Measurements from ENCODE around the gene BCL3. TPM values are rescaled to one million over a fixed set of nuclear protein-coding genes. Genes with fewer than 3 reads are reported as not detected.
"Not testable (repeated sequence)": the region's sequence is repeated elsewhere in the genome, so short reads cannot be mapped to it uniquely, and the experiment has no call there.

The BCL3 gene
- polyA plus RNA-seq, 1 donor, result 60.2 TPM

DNA sequence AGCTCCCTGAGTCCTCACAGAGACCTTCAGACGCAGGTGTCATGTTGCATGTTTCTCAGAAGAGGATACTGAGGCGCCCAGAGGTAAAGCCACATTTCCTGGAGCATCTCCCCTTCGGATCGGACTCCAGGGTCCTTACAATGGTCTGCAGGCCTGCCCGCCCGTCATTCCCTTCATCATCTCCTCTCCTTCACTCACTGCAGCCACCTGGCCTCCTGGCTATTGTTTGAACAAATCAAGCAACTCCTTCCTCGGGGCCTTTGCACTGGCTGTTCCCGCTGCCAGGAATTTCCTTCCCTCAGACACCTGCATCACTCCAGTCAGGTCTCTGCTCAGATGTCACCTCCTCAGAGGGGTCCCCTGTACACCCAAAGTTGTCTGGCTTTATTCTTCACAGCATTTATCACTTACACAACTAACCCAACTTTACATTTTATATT is 29.2 kb upstream of the BCL3 start:
- DNase-seq, result no peak
- no peaks in the 10 kb centered on the region for H3K27me3 ChIP-seq (ENCODE audit: control insufficient read depth, insufficient read depth, low read length)
- WGBS (ENCODE audit: insufficient coverage, low lambda C conversion rate), result 94% methylated on average over 2 of the region's 8 CpGs
- H3K4me1 ChIP-seq (ENCODE audit: control insufficient read depth, insufficient read depth, low read length), result peaks cover 32% of the 10 kb centered on the region
- peaks cover 6% of the 10 kb centered on the region for H3K9me3 ChIP-seq (ENCODE audit: control insufficient read depth, low read depth, low read length)
- no peaks in the 10 kb centered on the region for H3K36me3 ChIP-seq (ENCODE audit: control insufficient read depth, insufficient read depth, low read length)
- H3K27ac ChIP-seq (ENCODE audit: low read length), result no peak overlapping the region
- no peak overlapping the region for H3K4me3 ChIP-seq (ENCODE audit: low read length)

DNA sequence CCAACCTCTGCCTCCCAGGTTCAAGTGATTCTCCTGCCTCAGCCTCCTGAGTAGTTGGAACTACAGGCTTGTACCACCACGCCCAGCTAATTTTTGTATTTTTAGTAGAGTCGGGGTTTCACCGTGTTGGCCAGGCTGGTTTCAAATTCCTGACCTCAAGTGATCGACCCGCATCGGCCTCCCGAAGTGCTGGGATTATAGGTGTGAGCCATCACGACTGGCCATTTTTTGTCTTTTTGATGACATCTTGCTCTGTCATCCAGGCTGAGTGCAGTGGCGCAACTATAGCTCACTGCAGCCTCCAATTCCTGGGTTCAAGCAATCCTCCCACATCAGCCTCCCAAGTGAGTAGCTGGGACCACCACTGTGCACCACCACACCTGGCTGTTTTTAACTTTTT is 28.1 kb upstream of the BCL3 start:
- no CpG with 5 or more reads among the region's 9 CpGs for WGBS (ENCODE audit: insufficient coverage, low lambda C conversion rate)
- H3K4me1 ChIP-seq (ENCODE audit: control insufficient read depth, insufficient read depth, low read length), result peaks cover 41% of the 10 kb centered on the region
- not testable (repeated sequence) for DNase-seq; H3K4me3 ChIP-seq (ENCODE audit: low read length); H3K27me3 ChIP-seq (ENCODE audit: control insufficient read depth, insufficient read depth, low read length); H3K27ac ChIP-seq (ENCODE audit: low read length); H3K36me3 ChIP-seq (ENCODE audit: control insufficient read depth, insufficient read depth, low read length); H3K9me3 ChIP-seq (ENCODE audit: control insufficient read depth, low read depth, low read length)

DNA sequence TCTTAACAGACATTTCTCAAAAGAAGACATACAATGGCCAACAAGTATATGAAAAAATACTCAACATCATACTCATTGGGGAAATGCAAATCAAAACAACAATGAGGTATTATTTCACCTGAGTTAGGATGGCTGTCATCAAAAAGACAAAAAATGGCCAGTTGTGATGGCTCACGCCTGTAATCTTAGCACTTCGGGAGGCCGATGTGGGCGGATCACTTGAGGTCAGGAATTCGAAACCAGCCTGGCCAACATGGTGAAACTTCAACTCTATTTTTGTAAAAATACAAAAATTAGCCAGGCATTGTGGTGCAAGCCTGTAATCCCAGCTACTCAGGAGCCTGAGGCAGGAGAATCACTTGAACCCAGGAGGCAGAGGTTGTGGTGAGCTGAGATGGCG is 27.6 kb upstream of the BCL3 start:
- Histone ChIP-seq H3K4me1 (ENCODE audit: control insufficient read depth, insufficient read depth, low read length) (peaks cover 46% of the 10 kb centered on the region), H3K4me3 (ENCODE audit: low read length) (no peak overlapping the region), H3K27ac (ENCODE audit: low read length) (no peak overlapping the region), H3K36me3 (ENCODE audit: control insufficient read depth, insufficient read depth, low read length) (no peaks in the 10 kb centered on the region), H3K9me3 (ENCODE audit: control insufficient read depth, low read depth, low read length) (no peaks in the 10 kb centered on the region), H3K27me3 (ENCODE audit: control insufficient read depth, insufficient read depth, low read length) (no peaks in the 10 kb centered on the region)
- no CpG with 5 or more reads among the region's 6 CpGs for WGBS (ENCODE audit: insufficient coverage, low lambda C conversion rate)
- DNase-seq, result no peak

DNA sequence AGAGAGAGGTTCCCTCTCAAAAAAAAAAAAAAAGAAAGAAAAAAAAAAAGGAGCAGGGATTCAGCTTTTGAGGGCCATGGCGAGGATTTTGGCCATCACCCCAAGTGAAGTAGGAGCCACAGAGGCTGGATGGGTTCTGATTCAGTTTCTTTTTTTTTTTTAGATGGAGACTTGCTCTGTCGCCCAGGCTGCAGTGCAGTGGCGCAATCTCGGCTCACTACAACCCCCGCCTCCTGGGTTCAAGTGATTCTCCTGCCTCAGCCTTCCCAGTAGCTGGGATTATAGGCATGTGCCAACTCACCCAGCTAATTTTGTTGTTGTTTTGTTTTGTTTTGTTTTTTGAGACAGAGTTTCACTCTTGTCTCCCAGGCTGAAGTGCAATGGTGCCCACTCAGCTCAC is 27.1 kb upstream of the BCL3 start:
- peaks cover 49% of the 10 kb centered on the region for H3K4me1 ChIP-seq (ENCODE audit: control insufficient read depth, insufficient read depth, low read length)
- not testable (repeated sequence) for H3K27ac ChIP-seq (ENCODE audit: low read length); H3K9me3 ChIP-seq (ENCODE audit: control insufficient read depth, low read depth, low read length)

DNA sequence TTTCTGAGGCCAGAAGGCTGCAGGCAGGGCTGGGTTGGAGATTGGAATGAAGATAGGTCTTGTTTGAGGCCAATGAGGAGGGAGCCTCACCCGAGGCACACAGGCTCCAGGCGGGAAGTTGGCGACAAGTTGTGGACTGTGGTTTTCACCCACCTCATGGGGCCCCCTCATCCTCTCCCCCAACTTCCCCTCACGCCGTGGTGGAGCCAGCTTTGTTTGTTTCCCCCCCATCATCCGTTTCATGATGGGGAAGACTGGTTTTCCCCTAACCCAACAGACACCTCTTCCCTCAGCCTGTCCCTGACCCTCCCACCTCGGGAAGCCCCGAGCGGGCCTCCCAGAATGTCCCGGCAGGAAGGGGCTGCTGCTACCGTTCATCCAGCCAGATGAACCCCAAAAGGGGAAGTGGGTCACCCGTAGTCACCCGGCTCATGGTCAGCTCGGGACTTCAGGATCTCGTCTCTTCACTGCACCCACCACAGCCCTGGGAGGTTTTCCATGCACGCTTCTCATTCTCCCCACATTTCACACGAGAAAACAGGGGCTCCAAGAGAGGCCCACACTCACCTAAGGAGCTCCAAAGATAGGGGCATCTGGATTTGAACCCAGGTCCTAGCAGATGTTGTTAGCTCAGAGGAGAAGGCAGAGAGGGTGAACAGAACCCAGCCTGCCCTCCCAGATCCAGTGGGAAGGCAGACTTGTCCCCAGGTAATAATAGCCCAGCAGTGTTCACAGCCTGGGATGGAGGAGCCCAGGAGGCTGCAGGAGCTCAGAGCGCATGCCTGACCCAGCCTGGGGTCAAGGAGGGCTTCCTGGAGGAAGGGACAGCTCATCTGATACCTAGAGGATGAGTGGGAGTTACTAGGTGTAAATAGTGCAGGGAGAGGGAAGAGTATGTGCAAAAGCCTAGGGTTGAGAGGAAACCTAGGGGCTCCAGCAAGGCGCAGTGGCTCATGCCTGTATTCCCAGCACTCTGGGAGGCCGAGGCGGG is 26.1 kb upstream of the BCL3 start:
- H3K4me1 ChIP-seq (ENCODE audit: control insufficient read depth, insufficient read depth, low read length), result peaks cover 54% of the 10 kb centered on the region
- no peak overlapping the region for H3K27ac ChIP-seq (ENCODE audit: low read length)
- H3K27me3 ChIP-seq (ENCODE audit: control insufficient read depth, insufficient read depth, low read length), result no peaks in the 10 kb centered on the region

More for the DNA sequence above, 27.1 kb upstream of the BCL3 start:
- H3K4me3 ChIP-seq (ENCODE audit: low read length); H3K36me3 ChIP-seq (ENCODE audit: control insufficient read depth, insufficient read depth, low read length); H3K27me3 ChIP-seq (ENCODE audit: control insufficient read depth, insufficient read depth, low read length); DNase-seq: not testable (repeated sequence)
- WGBS (ENCODE audit: insufficient coverage, low lambda C conversion rate), result no CpG with 5 or more reads among the region's 5 CpGs

DNA sequence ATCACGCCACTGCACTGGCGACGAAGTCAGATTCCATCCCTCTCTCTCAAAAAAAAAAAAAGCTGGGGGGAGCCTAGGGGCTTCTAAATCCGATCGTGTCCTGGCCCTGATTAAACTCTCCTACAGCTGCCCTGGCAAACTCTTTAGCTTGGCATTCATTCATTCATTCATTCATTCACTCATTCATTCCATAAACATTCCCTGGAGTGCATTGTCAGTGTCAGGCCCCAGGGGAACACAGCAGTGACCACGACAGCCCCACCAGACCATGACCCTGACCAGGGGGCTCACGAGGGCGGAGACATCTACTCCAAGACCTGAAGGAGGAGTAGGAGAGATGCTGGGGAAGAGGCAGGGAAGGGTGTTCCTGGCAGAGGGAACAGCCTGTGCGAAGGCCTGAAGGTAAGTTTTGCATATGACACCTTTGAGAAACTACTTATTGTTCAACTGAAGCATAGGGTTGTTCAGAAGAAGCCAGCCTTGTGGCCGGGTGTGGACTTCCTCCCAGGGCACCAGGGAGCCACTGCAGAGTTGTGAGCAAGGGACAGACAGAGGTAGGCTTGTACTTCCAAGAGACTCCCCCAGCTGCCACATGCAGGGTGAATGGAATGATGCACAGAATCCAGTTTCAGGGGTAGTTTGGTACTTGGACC is 25.1 kb upstream of the BCL3 start:
- Histone ChIP-seq H3K27ac (ENCODE audit: low read length) (no peak overlapping the region), H3K9me3 (ENCODE audit: control insufficient read depth, low read depth, low read length) (no peaks in the 10 kb centered on the region), H3K27me3 (ENCODE audit: control insufficient read depth, insufficient read depth, low read length) (no peaks in the 10 kb centered on the region), H3K4me1 (ENCODE audit: control insufficient read depth, insufficient read depth, low read length) (peaks cover 51% of the 10 kb centered on the region), H3K36me3 (ENCODE audit: control insufficient read depth, insufficient read depth, low read length) (no peaks in the 10 kb centered on the region), H3K4me3 (ENCODE audit: low read length) (no peak overlapping the region)
- no CpG with 5 or more reads among the region's 10 CpGs for WGBS (ENCODE audit: insufficient coverage, low lambda C conversion rate)
- DNase-seq, result no peak

More for the DNA sequence above, 26.1 kb upstream of the BCL3 start:
- Histone ChIP-seq H3K36me3 (ENCODE audit: control insufficient read depth, insufficient read depth, low read length) (no peaks in the 10 kb centered on the region), H3K9me3 (ENCODE audit: control insufficient read depth, low read depth, low read length) (no peaks in the 10 kb centered on the region), H3K4me3 (ENCODE audit: low read length) (no peak overlapping the region)
- WGBS (ENCODE audit: insufficient coverage, low lambda C conversion rate), result no CpG with 5 or more reads among the region's 21 CpGs
- DNase-seq, result peak; percentile 38 to 48

DNA sequence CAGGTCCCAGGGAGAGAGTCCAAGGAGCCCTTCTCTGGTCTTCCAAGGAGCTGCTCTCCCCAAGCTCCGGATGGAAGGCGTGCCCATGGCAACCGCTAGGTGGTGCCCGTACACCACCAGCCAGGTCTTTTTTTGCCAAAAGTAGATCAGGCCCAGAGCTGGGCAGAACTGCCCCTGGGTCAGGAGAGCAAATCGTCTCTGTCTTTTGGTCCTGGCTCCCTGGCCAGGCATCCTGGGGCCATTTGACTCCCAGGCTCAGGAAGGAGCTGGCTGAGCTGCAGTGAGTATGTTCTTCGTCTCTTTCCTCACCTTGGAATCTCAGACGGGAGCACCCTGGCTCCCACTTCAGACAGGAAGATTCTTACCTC is 24.6 kb upstream of the BCL3 start:
- peak; percentile 80 to 85 for DNase-seq
- WGBS (ENCODE audit: insufficient coverage, low lambda C conversion rate), result no CpG with 5 or more reads among the region's 7 CpGs
- H3K27ac ChIP-seq (ENCODE audit: low read length), result peak overlapping the region; percentile 79
- peaks cover 46% of the 10 kb centered on the region for H3K4me1 ChIP-seq (ENCODE audit: control insufficient read depth, insufficient read depth, low read length)
- H3K27me3 ChIP-seq (ENCODE audit: control insufficient read depth, insufficient read depth, low read length), result no peaks in the 10 kb centered on the region
- no peaks in the 10 kb centered on the region for H3K36me3 ChIP-seq (ENCODE audit: control insufficient read depth, insufficient read depth, low read length)
- H3K4me3 ChIP-seq (ENCODE audit: low read length), result no peak overlapping the region
- no peaks in the 10 kb centered on the region for H3K9me3 ChIP-seq (ENCODE audit: control insufficient read depth, low read depth, low read length)

DNA sequence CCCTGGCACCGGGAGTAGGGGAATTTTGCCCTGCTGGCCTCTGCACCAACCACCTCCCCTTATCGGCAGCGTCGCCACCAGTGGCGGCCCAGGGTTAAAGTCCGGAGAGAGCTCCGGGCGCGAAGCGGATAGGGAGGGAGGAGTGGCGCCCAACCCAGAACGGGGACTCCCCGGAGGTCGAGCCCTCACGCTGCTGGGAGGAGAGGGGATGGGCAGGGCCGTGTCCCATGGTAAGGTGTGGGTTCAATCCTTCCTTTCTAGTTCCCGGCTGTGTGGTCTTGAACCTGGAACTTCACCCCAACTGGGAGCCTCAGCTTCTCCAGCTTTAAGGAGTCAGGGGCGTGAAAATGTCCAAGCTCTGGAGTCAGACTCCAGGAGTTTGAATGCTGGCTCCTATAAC is 23.3 kb upstream of the BCL3 start:
- Histone ChIP-seq H3K4me1 (ENCODE audit: control insufficient read depth, insufficient read depth, low read length) (peaks cover 43% of the 10 kb centered on the region), H3K36me3 (ENCODE audit: control insufficient read depth, insufficient read depth, low read length) (no peaks in the 10 kb centered on the region), H3K4me3 (ENCODE audit: low read length) (no peak overlapping the region), H3K27ac (ENCODE audit: low read length) (peak overlapping the region; percentile 79), H3K27me3 (ENCODE audit: control insufficient read depth, insufficient read depth, low read length) (no peaks in the 10 kb centered on the region), H3K9me3 (ENCODE audit: control insufficient read depth, low read depth, low read length) (no peaks in the 10 kb centered on the region)
- WGBS (ENCODE audit: insufficient coverage, low lambda C conversion rate), result no CpG with 5 or more reads among the region's 18 CpGs
- peak; percentile 88 to 97 for DNase-seq

DNA sequence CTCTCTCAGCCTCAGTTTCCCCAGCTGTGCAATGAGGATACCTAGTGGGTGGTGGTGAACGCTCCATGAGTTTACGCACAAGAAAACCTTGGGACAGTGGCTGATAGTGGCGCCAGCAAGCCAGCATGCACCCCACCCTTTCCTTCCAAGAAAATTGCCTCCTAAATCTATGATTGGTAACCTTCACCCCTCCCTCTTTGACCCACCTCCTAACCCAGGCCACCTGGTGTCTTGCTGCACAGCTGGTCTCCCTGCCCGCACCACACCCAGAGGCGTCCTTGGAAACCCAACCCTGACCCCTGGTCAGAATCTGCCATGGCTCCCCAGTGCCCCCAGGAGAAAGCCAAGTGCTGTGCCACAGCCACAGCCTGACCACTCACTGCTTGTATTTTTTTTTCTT is 22.8 kb upstream of the BCL3 start:
- no CpG with 5 or more reads among the region's 5 CpGs for WGBS (ENCODE audit: insufficient coverage, low lambda C conversion rate)
- Histone ChIP-seq H3K9me3 (ENCODE audit: control insufficient read depth, low read depth, low read length) (no peaks in the 10 kb centered on the region), H3K36me3 (ENCODE audit: control insufficient read depth, insufficient read depth, low read length) (no peaks in the 10 kb centered on the region), H3K27ac (ENCODE audit: low read length) (peak overlapping the region; percentile 79), H3K27me3 (ENCODE audit: control insufficient read depth, insufficient read depth, low read length) (no peaks in the 10 kb centered on the region), H3K4me3 (ENCODE audit: low read length) (no peak overlapping the region), H3K4me1 (ENCODE audit: control insufficient read depth, insufficient read depth, low read length) (peaks cover 43% of the 10 kb centered on the region)
- DNase-seq, result no peak

DNA sequence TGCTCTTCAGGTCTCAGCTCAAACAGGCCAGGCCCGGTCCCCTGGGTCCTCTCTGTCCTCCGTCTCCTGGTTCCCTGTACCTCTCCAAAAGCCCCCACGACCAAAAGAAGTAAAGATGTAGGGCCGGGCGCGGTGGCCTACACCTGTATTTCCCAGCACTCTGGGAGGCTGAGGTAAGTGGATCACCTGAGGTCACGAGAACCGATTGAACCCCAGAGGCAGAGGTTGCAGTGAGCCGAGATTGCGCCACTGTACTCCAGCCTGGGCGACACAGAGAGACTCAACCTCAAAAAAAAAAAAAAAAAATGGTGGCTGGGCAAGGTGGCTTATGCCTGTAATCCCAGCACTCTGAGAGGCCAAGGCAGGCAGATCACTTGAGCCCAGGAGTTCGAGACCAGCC is 22.0 kb upstream of the BCL3 start:
- WGBS (ENCODE audit: insufficient coverage, low lambda C conversion rate), result no CpG with 5 or more reads among the region's 12 CpGs

More for the DNA sequence above, 22.0 kb upstream of the BCL3 start:
- H3K36me3 ChIP-seq (ENCODE audit: control insufficient read depth, insufficient read depth, low read length), result no peaks in the 10 kb centered on the region
- peaks cover 43% of the 10 kb centered on the region for H3K4me1 ChIP-seq (ENCODE audit: control insufficient read depth, insufficient read depth, low read length)
- no peak overlapping the region for H3K4me3 ChIP-seq (ENCODE audit: low read length)
- no peaks in the 10 kb centered on the region for H3K27me3 ChIP-seq (ENCODE audit: control insufficient read depth, insufficient read depth, low read length)
- H3K9me3 ChIP-seq (ENCODE audit: control insufficient read depth, low read depth, low read length), result no peaks in the 10 kb centered on the region
- H3K27ac ChIP-seq (ENCODE audit: low read length), result peak overlapping the region; percentile 79
- peak; percentile 73 to 84 for DNase-seq
